Measurements from ENCODE around the gene TMEM266.

DNA sequence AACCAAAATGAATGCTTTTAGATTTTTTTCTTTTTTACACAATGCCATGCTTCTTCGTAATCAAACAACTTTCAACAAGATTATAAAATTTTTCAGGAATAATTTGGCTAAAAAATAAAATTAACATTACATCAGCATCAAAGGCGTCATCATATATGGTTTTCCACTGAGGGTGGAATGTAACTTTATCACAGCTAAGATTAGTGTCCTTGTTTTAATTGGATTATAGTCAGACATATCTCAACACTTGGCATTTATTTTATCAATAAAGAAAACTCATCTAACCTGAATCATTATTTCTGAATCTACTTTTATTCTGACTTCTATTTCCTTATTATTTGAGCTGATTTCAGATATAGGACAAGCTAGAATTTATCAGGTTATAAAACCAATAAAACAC, 49.2 kb upstream of the TMEM266 start:
- TF ChIP-seq, protein P1, sequence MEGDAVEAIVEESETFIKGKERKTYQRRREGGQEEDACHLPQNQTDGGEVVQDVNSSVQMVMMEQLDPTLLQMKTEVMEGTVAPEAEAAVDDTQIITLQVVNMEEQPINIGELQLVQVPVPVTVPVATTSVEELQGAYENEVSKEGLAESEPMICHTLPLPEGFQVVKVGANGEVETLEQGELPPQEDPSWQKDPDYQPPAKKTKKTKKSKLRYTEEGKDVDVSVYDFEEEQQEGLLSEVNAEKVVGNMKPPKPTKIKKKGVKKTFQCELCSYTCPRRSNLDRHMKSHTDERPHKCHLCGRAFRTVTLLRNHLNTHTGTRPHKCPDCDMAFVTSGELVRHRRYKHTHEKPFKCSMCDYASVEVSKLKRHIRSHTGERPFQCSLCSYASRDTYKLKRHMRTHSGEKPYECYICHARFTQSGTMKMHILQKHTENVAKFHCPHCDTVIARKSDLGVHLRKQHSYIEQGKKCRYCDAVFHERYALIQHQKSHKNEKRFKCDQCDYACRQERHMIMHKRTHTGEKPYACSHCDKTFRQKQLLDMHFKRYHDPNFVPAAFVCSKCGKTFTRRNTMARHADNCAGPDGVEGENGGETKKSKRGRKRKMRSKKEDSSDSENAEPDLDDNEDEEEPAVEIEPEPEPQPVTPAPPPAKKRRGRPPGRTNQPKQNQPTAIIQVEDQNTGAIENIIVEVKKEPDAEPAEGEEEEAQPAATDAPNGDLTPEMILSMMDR (IDR thresholded peaks at IDR 0.05; ENCODE audit: insufficient read depth, low read length, poor library complexity, severe bottlenecking) = no peak
- TF ChIP-seq EZH2phosphoT487 (conservative IDR thresholded peaks at IDR 0.05; ENCODE audit: low read length) = no peak
